22Rv1 (cell line): ENCODE measurements around the gene MXI1.

ENCODE experiments used
- ZFX ChIP-seq: fragments of 450-650 bp; IDR thresholded peaks from 2 replicates; pipeline ENCODE4 v1.6.1; 2017; ENCODE audit warnings: antibody characterized with exemption, borderline replicate concordance
- TF ChIP-seq, protein P1 (sequence below): fragments of 450-650 bp; IDR thresholded peaks from 2 replicates; pipeline ENCODE4 v1.5.1; 2017; ENCODE audit warnings: mild to moderate bottlenecking

DNA sequence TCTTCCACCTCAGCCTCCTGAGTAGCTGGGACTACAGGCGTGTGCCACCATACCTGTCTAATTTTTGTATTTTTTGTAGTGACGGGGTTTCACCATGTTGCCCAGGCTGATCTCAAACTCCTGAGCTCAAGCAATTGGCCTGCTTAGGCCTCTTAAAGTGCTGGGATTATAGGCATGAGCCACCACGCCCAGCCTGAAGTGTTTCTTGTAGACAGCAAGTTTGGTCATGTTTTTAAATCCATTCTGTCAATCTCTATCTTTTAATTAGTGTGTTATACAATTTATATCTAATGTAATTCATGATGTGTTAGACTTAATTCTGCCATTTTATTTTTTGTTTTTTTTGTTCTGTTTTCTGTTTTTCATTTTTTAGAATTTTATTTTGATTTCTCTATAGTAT, 17.2 kb upstream of the MXI1 start:
- TF ChIP-seq, protein P1, sequence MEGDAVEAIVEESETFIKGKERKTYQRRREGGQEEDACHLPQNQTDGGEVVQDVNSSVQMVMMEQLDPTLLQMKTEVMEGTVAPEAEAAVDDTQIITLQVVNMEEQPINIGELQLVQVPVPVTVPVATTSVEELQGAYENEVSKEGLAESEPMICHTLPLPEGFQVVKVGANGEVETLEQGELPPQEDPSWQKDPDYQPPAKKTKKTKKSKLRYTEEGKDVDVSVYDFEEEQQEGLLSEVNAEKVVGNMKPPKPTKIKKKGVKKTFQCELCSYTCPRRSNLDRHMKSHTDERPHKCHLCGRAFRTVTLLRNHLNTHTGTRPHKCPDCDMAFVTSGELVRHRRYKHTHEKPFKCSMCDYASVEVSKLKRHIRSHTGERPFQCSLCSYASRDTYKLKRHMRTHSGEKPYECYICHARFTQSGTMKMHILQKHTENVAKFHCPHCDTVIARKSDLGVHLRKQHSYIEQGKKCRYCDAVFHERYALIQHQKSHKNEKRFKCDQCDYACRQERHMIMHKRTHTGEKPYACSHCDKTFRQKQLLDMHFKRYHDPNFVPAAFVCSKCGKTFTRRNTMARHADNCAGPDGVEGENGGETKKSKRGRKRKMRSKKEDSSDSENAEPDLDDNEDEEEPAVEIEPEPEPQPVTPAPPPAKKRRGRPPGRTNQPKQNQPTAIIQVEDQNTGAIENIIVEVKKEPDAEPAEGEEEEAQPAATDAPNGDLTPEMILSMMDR, result no peak
- no peak for TF ChIP-seq ZFX
